HG03575 (cell line): ENCODE data around the gene ADA.

Experiments
- ATAC-seq: cut with Tn5 transposase; IDR thresholded peaks from one replicate; pipeline ENCODE4 v1.9.1; 2021; ENCODE audit not compliant: unreplicated experiment, insufficient number of reproducible peaks, low FRiP score; ENCODE audit errors: extremely low read depth

The ADA gene

DNA sequence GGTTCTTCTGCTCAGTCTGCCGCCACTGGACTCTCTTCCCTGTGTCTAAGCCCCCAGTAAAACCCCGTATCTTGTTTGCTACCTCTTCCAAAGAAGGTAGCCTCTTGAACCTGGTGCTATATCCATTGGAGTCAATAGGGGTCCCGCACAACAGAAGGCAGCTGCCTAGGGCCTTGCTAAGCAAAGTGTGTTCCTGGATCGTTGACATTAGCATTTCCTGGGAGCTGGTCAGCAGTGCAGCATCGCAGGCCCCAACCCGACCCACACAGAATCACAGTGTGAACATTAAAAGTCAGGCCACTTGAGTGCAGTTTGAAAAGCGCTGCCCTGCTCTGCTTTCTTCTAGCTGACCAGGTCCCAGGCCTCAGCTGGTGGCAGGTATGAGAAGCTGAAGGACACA lies 2.9 kb downstream of the ADA start:
- no peak for ATAC-seq

DNA sequence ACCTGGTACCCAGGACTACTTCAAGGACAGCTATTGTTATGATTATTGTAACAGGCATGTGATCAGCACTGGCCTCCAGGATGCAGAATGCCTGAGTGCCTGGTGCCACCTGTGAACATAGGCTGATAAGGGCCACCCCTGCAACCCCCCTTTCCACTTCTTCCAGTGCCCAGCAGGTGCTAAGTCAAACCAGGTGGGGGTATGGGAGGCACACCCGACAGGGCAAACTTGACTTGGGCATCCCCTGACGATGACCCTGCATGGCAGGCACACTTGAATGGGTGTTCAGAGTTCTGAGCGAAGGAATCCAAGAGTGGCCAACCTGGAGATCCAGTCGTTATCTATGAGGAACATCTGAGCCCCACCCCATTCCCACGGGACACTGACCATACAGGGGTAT lies 3.4 kb downstream of the ADA start:
- ATAC-seq = no peak

DNA sequence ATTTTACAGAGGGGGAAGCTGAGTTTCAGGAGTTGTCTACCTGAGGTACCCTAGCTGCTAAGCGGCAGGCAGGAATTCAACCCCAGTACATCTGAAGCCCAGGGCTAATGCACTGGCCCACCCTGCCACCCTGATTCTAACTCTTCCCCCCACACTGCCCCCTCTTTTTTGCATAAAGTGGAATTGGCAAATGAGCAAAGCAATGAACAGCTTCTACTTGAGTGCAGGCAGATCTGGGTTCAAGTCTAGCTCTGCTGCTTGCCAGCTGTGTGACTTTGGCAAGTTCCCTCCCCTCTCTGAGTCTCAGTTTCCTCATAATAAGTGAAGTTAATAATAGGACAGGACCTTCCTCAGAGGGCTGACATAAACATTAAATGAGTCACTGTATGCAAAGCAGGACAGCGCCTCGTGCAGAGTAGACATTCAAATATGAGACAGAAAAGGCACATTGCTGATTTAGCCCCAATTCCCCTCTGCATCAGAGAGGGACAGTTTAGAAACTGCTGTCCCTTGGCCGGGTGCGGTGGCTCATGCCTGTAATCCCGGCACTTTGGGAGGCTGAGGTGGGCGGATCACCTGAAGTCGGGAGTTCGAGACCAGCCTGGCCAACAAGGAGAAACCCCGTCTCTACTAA lies 4.7 kb downstream of the ADA start:
- no peak for ATAC-seq

DNA sequence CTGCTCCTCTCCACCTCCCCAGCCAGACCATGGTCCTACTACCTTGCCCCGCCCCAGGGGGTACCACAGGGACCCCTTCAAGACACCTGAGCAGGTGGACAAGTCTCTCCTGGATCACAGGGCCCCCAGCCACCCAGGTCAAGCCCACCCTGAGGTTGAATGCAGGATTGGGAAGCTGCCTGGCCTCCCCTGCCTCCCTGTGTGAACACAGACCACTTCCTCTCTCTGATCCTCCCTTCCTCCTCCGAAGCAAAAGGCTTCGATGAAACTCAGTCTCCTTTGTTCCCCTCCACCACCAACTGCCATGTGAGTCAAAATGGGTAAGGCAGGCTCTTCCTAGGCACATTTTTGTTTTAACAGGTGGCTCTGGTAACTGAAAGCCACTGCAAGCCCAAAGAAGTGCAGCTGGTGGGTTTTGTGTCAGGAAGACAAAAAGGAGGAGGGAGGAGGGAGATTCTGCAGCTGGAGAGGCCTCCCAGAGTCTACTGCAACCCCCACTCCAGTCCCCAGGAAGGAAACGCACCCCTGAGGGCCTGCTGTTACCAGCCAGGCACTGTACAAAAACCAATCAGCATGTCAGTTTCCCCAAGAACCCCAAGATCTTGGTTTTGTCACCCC lies 5.4 kb downstream of the ADA start:
- no peak for ATAC-seq

DNA sequence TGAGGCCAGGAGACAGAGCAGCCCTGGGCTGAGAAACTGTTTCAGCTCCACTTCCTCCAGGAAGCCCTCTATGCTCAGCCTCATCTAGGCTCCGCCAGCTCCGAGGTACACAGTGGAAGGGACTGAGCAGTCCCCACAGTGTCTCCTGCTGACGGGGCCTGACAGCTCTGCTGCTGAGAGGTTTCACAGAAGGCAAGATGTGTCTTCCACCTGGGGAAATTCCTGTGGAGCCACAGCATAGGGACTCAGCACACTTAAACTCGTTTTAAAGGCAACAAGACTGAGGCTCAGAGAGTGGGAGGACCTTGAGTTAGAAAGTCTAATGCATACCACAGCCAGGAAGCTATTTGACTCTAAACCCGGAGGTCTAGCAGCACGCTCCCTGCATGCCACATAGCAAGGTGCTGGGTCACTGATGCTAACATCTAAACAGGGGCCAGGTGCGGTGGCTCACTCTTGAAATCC lies 6.8 kb downstream of the ADA start:
- no peak for ATAC-seq

DNA sequence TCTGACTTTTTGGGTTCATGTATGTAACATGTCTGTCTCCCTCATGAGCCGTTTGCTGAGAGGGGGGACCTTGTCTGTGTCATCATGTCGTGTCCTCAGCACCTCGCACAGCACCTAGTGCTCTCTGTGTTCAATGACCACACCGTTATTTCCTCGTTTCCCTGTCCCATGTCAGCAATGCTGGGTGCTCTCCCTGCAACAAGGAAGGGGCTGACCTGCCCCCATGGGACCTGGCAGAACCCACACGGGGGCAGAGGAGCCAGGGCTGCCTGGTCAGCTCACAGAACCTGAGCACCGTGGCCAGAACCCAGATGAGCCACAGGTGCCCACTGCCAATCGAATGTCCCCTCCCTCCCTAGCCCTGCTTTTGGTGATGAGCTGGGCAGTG lies 7.3 kb downstream of the ADA start:
- ATAC-seq = no peak

DNA sequence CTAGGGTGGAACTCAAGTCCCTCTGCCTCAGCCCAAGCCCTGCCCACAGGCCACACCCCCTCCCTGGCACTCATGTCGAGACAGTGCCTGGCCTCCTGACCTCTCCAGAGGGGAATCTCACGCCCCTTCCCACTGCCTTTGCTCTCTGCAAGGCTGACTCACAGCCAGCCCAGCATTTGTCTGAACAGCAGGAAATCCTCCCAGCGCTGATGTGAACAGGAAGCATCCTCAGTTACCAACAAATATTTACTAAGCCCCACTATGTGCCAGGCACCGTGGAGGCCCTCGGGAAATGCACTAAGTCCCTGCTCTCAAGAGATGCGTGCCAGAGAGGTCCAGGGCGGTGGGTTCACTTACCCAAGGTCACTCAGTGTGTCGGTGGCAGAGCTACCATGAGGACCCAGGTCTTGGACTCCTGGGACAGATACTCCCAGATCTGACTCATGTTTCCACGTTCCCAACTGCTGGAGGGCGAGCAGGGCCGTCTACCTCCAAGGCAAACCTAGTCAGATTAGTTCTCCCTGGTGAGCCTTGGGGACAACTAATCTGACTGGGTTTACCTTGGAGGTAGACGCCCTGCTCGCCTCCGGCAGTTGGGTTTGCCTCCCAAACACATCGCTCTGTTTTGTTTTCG lies 7.8 kb downstream of the ADA start:
- ATAC-seq = no peak

DNA sequence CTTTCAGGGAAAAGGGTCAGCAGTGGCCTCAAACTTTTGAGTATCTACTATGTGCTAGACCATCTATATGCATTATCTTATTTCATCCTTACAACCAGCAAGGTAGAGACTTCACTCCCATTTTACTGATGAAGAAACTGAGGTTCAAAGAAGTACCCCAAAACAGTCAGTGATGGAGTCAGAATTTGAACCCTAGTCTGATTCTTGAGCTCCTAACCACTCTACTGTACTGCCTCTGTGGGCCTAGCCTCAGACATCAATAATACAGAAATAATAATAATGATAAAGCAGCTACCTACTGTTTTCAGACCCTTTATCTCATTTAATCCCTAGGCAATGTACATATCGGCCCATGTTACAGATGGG lies 8.4 kb downstream of the ADA start:
- ATAC-seq = no peak

DNA sequence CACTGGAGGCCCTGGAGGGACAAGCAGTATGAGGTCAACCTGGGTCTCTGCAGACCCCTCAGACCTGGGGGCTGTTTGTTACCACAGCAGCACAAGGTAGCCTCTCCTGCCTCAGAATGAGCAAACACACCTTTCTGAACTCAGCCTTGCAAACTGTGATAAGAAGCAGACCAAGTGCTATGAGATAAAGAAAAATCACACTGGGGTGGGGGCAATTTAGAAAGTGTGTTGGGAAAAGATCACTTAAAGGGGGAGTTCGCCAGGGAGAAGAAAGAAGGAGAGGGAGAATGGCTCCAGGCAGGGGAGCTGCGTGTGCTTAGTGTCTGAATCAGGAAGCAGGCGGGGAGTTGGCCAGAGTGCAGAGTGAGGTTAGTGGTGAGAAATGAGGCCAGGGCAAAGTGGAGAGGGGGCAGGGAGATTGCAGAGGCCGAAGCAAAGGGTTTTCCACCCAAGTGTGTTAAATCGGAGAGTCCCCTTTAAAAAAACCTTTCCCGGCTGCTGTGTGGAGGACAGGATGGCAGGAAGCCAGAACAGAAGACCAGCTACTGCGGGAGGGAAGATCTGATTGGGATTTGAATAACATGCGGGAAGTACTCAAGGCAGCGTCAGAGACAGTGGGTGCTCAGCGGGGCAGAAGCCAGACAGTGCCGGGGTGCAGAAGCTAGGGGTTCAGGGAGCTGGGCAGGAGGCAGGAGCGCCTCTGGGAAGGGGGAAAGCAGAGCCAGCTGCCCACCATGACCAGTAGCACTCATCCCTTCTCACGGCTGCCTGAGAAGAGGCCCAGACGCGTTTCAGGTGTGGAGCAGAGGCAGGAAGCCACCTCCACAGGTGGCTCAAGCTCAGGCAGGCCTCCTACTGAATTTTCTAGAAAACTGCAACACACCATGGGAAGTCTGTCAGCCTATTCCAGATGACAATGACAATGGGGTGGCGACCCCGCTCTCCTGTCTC lies 9.0 kb downstream of the ADA start:
- no peak for ATAC-seq

DNA sequence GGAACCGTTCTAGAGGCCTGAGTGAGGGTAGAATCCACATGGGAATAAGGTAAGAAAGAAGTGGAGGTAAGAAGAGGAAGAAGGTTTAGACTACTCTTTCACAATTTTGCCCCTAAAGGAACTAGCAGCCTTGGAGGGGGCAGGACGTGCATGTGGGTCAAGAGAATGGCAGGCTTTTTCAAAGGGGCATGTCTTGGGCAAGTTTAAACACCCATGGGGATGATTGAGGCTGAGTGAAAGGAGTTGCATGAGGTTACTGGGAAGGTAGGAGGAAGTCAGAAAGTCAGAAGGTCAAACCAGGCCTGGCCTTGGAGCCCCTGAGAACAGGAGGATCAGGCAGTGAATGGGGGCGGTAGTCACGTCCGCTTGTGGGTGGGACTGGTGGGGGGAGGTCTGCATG lies 10.2 kb downstream of the ADA start:
- no peak for ATAC-seq

DNA sequence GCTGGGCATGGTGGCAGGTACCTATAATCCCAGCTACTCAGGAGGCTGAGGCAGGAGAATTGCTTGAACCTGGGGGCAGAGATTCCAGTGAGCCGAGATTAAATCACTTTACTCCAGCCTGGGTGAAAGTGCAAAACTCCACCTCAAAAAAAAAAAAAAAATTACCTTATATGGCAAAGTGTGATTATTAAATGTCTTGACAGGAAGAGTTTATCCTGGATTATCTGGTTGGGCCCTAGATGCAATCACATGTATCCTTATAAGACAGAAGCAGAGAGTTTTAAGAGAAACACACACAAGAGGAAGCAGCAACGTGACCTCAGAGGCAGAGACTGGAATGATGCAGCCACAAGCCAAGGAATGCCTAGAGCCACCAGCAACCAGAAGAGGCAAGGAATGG lies 11.0 kb downstream of the ADA start:
- ATAC-seq = no peak

DNA sequence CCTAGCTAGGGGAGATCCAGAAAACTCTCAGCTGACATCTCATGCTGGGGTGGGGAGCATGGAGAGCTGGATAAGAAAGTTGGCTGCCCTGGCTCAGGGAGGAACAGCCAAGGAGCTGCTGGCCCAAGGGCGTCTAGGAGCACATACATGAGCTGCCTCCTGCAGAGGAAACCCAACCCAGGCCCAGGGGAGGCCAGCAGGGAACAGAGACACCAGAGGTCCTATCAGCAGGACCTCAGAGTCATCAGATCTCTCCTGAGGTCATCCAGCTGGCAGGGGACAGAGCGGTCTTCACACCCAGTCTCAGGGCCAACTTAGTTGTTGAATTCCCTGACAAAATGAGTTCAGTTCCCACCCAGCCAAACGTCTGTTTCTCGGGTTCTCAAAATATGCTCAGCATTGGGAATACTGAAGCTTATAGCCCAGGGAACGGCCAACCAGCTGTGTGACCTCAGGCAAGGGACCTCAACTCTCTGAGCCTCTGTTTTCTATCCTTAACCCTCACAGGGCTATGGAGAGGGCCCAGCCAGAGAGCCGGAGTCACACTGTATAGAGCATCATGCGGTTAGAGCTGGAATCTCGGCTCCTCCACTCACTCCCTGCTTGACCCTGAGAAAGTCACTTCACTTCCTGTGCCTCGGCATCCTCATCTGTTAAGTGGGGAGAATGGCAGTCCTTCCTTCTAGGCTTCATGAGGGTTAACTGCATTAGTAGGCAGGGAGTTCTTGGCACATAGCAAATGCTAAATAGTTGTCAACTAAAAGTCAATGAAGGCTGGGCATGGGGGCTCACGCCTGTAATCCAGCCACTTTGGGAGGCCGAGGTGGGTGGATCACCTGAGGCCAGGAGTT lies 13.8 kb downstream of the ADA start:
- no peak for ATAC-seq

DNA sequence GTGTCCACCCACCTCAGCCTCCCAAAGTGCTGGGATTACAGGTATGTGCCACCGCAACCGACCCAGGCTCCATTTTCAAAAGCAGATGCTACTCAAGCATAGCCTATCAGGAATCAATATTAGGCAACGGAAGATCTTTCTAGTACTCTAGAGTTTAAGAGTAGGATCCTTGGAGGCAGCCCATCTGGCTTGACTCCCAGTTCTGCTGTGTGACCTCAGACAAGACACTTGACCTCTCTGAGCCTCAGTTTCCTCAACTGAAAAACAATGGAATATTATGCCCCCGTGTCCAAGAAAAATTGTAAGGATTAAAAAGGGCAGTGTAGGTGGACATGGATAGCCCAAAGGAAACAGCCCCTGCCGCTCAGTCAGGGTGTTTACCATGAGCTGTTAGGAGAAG lies 14.5 kb downstream of the ADA start:
- ATAC-seq = no peak

DNA sequence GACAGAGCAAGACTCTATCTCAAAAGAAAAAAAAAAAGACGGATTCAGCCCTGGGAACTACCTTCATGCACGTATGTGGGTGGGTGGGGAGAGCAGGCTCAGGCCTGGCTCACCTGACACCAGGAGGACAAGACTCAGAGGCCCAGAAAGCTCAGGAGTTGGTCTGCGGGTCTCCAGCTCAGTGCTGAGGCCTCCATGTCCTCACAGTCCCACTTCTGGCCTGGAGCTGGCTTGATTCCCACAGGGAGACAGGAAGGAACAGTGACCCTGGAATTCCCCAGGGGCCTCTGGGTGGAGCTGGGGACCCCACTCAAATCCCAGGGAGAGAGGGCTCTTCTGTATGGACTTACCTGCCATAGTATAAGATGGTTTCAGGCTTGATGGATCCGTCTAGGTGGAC lies 15.6 kb downstream of the ADA start:
- no peak for ATAC-seq

DNA sequence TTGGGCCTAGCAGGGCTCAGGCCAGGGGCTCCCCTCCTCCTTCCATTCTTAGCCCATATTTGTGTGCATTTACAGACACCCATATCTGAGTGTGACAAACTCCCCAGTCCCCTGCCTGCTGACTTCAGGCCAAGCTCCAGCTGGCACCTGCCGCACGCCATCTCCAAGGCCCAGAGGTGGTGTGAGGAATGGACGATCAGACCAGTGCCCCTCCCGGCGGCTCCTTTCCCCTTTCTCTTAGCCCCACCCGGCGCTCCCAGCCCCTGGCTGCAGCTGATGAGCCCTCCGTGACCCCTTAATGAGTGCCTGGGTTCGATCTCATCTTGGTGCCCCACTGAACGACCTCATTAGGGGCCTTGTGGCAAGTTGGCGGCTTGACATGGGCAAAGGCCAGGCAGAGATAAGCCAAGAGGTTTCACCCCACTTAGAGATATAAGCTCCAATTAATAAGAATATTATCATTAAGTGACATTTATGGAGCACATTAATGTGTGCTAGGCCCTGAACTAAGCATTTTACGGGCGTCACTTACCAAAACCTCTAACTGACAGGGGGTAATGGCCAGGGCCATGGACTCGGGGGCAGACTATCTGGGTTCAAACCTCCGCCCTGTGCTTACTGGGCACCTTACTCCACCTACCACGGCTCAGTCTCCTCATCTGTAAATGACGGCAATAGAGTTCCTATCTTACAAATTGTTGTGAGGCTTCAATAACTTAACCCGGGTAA lies 17.5 kb downstream of the ADA start:
- ATAC-seq = no peak

DNA sequence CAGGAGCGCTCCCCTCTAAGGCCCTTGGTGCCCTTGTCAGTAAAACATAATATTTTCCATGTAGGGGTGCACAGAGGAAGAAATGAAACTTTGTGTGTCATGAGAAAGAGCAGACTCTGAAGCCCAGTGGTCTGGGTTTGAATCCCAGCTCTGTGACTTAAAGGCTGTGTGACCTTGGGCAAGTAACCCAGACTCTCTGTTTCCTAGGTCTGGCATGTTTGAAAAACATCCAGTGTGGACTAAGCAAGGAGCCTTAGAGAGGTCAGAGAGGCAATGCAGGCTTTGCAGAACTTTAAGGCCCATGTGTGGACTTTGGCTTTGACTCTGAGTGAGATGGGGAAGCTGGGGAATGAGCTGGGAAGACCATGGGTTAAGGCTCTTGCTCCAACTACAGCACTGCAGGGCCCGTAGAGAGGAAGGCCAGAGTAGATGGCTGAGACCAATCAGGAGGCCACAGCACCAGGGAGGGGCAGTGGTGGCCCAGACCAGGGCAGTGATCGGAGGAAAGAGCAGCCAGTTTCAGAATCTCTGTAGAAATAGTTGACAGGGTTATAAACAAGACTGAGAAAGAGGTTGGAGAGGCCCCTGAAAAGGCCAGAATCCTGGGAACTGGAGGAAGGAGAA lies 18.2 kb downstream of the ADA start:
- ATAC-seq = no peak

DNA sequence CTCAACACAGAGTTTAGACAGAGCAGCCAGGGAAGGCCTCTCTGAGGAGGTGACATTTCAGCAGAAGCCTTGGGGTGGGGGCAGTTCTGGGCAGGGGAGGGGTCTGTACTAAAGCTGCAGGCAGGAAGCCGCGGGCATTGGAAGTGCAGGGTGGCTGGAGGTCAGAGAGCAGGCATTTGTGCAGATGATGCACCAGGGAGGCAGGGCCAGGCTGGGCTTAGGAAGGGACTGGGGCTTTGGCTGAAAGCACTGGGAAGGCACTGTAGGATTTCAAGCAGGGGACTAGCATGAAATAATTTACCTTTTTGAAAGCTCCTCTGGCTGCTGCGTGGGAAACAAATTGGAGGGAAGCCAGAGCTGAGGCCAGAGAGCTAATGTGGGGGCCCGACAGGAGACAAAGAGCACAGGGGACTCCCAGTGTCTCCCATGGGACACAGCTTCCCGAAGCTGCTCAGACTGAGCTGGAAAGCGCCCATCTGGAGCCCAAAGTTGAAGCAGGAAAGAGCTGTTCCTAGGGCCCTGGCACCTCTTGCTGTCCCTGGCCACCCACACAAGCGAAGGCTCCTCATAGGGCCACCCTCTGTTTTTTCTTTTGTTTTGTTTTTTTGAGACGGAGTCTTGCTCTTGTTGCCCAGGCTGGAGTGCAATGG lies 19.3 kb downstream of the ADA start:
- no peak for ATAC-seq
